ENCODE measurements around the gene RAB44.

DNA sequence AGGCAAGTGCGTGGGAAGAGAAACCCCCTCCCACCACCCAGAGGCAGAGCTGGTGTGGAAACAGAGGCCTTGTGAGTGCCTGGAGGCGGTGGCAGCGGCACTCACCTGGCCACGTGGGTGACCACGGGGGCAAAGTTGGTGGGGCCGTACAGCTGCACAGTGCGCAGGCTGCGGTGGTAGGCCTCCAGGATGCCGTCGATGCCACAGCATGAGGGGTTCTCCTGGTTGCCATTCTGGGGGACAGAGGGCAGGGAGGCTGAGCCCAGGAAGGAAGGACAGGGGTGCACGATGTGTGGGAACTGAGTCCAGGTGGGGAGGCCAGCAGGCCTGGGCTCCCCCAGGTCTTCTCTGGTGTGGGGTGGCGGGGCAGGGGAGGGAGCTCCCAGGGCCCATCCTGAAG lies 47.7 kb downstream of the RAB44 start:
- no peak for TF ChIP-seq EZH2 (IDR thresholded peaks at IDR 0.05; ENCODE audit: insufficient read depth, low read length)
- no peak for TF ChIP-seq CTCF (IDR thresholded peaks at IDR 0.05; ENCODE audit: insufficient read depth, low read depth, low read length)

Data from astrocyte (in vitro differentiated cells and primary cell).